ENCODE data around the gene CXXC5.

The CXXC5 gene

GRCh38 chr5:139638736-139639618 lies 9.2 kb upstream of the CXXC5 start:
- DNase-seq = no peak

- peak; percentile 57 for DNase-seq
Measured at GRCh38 chr5:139639619-139640380, 8.3 kb upstream of the CXXC5 start.

GRCh38 chr5:139640421-139641115 lies 7.6 kb upstream of the CXXC5 start:
- peak; percentile 24 for DNase-seq

- no peak for DNase-seq
Measured at GRCh38 chr5:139641116-139642080, 6.8 kb upstream of the CXXC5 start.

GRCh38 chr5:139642213-139642612 lies 5.9 kb upstream of the CXXC5 start:
- DNase-seq = no peak

GRCh38 chr5:139642891-139643871 lies 5.0 kb upstream of the CXXC5 start:
- no peak for DNase-seq

GRCh38 chr5:139644001-139644456 lies 4.1 kb upstream of the CXXC5 start:
- no peak for DNase-seq

GRCh38 chr5:139644646-139645429 lies 3.3 kb upstream of the CXXC5 start:
- peak; percentile 1 for DNase-seq

GRCh38 chr5:139645430-139645871 lies 2.7 kb upstream of the CXXC5 start:
- no peak for DNase-seq

GRCh38 chr5:139646111-139646510 lies 2.0 kb upstream of the CXXC5 start:
- no peak for DNase-seq

GRCh38 chr5:139646912-139647505 lies 1.1 kb upstream of the CXXC5 start:
- peak; percentile 0 for DNase-seq

GRCh38 chr5:139647506-139648204 lies 494 bp upstream of the CXXC5 start:
- no peak for DNase-seq

GRCh38 chr5:139649082-139649991 lies 1.2 kb downstream of the CXXC5 start:
- no peak for DNase-seq

- DNase-seq = no peak
Measured at GRCh38 chr5:139650031-139650688, 2.0 kb downstream of the CXXC5 start.

- no peak for DNase-seq
Measured at GRCh38 chr5:139650689-139651042, 2.5 kb downstream of the CXXC5 start.

- DNase-seq = peak; percentile 46
Measured at GRCh38 chr5:139651043-139651834, 3.1 kb downstream of the CXXC5 start.

All from NCI-H226 (cell line).